GM12892 (cell line): ENCODE measurements around the gene SGSM1.

Source experiments
- POLR2A ChIP-seq: IDR thresholded peaks from 2 replicates; pipeline ENCODE4 v1.6.1; 2011; ENCODE audit warnings: low read depth, low read length, control low read depth
- POLR2AphosphoS5 ChIP-seq: IDR thresholded peaks from 2 replicates; pipeline ENCODE4 v1.6.1; 2011; ENCODE audit warnings: low read depth, low read length, control low read depth

DNA sequence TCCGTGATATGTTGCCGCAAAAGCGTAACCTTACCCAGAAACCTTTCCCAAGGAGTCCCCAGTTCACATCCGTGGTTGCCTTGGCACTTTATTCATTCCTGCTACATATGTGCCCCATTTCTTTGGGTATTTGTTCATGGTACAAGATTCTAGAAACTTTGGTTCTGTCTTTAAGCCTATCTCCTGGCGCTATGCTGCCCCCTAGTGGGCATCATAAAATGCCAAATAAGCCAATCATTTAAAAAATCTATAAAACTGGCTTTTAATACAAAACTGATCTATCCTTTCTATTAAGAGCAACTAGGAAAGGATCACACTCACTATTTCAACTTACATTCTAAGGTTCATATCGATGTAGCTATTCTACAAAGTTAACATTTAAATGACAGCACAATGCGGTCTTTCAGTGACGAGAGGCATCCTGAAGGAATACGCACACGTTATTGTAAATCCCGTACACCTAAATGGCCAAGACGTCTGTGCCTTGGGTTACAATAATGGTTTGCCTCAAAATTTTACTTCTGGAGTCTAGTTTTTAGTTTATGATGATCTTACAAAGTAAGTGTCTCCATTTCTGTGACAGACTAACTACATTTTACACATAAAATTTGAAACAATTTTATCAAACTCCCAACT, 47.7 kb upstream of the SGSM1 start:
- TF ChIP-seq POLR2A, result no peak
- no peak for TF ChIP-seq POLR2AphosphoS5
